ENCODE measurements around the gene CAMTA1. TPM values are rescaled to one million over a fixed set of nuclear protein-coding genes. Genes with fewer than 3 reads are reported as not detected.

CAMTA1 gene
- total RNA-seq, 1 donor from 2014 or later = 47.9 TPM

- ATAC-seq (no peak), DNase-seq (no peak)
- intact Hi-C loops (cut with DNase I) = no loop called here
- H3K4me3 ChIP-seq = no peak overlapping the region
- no peak overlapping the region for H3K27ac ChIP-seq
- no peaks in the 10 kb centered on the region for H3K9me3 ChIP-seq
- H3K36me3 ChIP-seq = no peaks in the 10 kb centered on the region
- H3K27me3 ChIP-seq (ENCODE audit: low read depth) = peaks cover 6% of the 10 kb centered on the region
- H3K4me1 ChIP-seq = no peaks in the 10 kb centered on the region
- TF ChIP-seq, protein P1, sequence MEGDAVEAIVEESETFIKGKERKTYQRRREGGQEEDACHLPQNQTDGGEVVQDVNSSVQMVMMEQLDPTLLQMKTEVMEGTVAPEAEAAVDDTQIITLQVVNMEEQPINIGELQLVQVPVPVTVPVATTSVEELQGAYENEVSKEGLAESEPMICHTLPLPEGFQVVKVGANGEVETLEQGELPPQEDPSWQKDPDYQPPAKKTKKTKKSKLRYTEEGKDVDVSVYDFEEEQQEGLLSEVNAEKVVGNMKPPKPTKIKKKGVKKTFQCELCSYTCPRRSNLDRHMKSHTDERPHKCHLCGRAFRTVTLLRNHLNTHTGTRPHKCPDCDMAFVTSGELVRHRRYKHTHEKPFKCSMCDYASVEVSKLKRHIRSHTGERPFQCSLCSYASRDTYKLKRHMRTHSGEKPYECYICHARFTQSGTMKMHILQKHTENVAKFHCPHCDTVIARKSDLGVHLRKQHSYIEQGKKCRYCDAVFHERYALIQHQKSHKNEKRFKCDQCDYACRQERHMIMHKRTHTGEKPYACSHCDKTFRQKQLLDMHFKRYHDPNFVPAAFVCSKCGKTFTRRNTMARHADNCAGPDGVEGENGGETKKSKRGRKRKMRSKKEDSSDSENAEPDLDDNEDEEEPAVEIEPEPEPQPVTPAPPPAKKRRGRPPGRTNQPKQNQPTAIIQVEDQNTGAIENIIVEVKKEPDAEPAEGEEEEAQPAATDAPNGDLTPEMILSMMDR (IDR thresholded peaks at IDR 0.05) = no peak
These were observed 872.8 kb downstream of the CAMTA1 start for GRCh38 chr1:7658099-7658498.

DNA sequence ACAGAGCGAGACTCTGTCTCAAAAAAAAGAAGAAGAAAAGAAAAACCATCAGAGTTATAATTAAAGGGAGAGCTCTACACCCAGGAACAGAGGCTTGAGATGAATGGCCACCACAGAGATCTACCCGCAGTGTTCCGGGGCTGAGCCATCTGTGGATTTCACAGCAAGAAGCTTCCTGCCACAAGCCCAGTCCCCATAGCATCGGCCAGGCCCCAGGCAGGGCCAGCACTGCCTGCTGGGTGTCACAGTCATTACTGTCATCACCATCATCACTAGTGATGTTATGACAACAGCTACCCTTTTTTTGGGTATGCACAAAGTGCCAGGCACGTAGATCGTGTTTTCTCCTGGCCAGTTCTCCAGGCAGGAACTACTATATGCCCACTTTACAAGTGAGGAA, 874.3 kb downstream of the CAMTA1 start:
- Histone ChIP-seq H3K36me3 (no peaks in the 10 kb centered on the region), H3K9me3 (no peaks in the 10 kb centered on the region), H3K27me3 (ENCODE audit: low read depth) (peaks cover 6% of the 10 kb centered on the region), H3K27ac (no peak overlapping the region), H3K4me1 (no peaks in the 10 kb centered on the region), H3K4me3 (no peak overlapping the region)
- no peak for DNase-seq
- TF ChIP-seq, protein P1 (IDR thresholded peaks at IDR 0.05) = no peak
- ATAC-seq = no peak
- intact Hi-C loops (cut with DNase I) = no loop called here

- Histone ChIP-seq H3K27me3 (ENCODE audit: low read depth) (peaks cover 6% of the 10 kb centered on the region), H3K9me3 (no peaks in the 10 kb centered on the region), H3K36me3 (no peaks in the 10 kb centered on the region), H3K4me1 (no peaks in the 10 kb centered on the region), H3K4me3 (no peak overlapping the region), H3K27ac (no peak overlapping the region)
- TF ChIP-seq, protein P1 (IDR thresholded peaks at IDR 0.05) = no peak
- ATAC-seq = no peak
- no peak for DNase-seq
- intact Hi-C loops (cut with DNase I) = loop anchor here (10.0 kb wide), 1 partner anchor 241 kb away; no protein-coding TSS in a partner anchor
These were observed 878.3 kb downstream of the CAMTA1 start for GRCh38 chr1:7663451-7664146.

GRCh38 chr1:7664147-7664892, 879.1 kb downstream of the CAMTA1 start:
- no peak overlapping the region for H3K4me3 ChIP-seq
- no peaks in the 10 kb centered on the region for H3K9me3 ChIP-seq
- intact Hi-C loops (cut with DNase I) = loop anchor here (10.0 kb wide), 1 partner anchor 240 kb away; no protein-coding TSS in a partner anchor
- DNase-seq = no peak
- TF ChIP-seq, protein P1 (IDR thresholded peaks at IDR 0.05) = no peak
- ATAC-seq = no peak
- H3K4me1 ChIP-seq = peaks cover under 1% of the 10 kb centered on the region
- no peaks in the 10 kb centered on the region for H3K36me3 ChIP-seq
- H3K27ac ChIP-seq = no peak overlapping the region
- H3K27me3 ChIP-seq (ENCODE audit: low read depth) = peaks cover 6% of the 10 kb centered on the region

GRCh38 chr1:7664893-7665250, 879.6 kb downstream of the CAMTA1 start:
- H3K27me3 ChIP-seq (ENCODE audit: low read depth) = peaks cover 8% of the 10 kb centered on the region
- peaks cover 6% of the 10 kb centered on the region for H3K4me1 ChIP-seq
- intact Hi-C loops (cut with DNase I) = loop anchor here (10.0 kb wide), 1 partner anchor 240 kb away; no protein-coding TSS in a partner anchor
- no peaks in the 10 kb centered on the region for H3K36me3 ChIP-seq
- no peak overlapping the region for H3K4me3 ChIP-seq
- no peak overlapping the region for H3K27ac ChIP-seq
- no peak for DNase-seq
- H3K9me3 ChIP-seq = no peaks in the 10 kb centered on the region
- ATAC-seq = no peak
- TF ChIP-seq, protein P1 (IDR thresholded peaks at IDR 0.05) = no peak

All from lower lobe of right lung (tissue), 2 donors.